ENCODE measurements around the gene EIF4G1.

DNA sequence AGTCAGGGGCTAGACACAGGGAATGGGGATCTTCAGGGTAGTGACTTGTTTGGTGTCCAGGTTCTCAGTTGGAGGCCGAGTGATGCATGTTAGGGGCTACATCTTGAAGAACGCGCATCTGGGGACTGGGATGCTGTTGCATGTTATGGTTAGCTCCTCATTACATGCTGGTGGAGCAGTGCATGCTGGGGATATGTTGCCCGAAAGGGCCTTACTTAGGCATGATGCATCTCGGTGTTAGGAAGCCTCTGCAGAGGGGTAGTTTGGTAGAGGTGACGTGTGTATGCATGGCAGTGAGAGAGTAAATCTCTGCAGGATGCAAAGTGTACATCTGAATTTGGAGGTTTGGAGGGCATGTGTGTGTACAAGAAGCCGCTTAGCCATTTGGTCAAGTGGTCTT, 2.4 kb downstream of the EIF4G1 start:
- TF ChIP-seq, protein P1, sequence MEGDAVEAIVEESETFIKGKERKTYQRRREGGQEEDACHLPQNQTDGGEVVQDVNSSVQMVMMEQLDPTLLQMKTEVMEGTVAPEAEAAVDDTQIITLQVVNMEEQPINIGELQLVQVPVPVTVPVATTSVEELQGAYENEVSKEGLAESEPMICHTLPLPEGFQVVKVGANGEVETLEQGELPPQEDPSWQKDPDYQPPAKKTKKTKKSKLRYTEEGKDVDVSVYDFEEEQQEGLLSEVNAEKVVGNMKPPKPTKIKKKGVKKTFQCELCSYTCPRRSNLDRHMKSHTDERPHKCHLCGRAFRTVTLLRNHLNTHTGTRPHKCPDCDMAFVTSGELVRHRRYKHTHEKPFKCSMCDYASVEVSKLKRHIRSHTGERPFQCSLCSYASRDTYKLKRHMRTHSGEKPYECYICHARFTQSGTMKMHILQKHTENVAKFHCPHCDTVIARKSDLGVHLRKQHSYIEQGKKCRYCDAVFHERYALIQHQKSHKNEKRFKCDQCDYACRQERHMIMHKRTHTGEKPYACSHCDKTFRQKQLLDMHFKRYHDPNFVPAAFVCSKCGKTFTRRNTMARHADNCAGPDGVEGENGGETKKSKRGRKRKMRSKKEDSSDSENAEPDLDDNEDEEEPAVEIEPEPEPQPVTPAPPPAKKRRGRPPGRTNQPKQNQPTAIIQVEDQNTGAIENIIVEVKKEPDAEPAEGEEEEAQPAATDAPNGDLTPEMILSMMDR (IDR thresholded peaks at IDR 0.05 in 4 of 5, conservative IDR thresholded peaks at IDR 0.05 in 1 of 5) = no peak
- TF ChIP-seq POLR2A (IDR thresholded peaks at IDR 0.05) = no peak

Data from gastrocnemius medialis (tissue), 4 donors.